Measurements from ENCODE around the gene ISM1. TPM values are rescaled to one million over a fixed set of nuclear protein-coding genes. Genes with fewer than 3 reads are reported as not detected.

ISM1 gene
- 0.20 and 0.24 TPM in 2 replicates for total RNA-seq (2021)
- long read RNA-seq: 0 reads

- no peak within 1 kb of the TSS for H4K5ac ChIP-seq (ENCODE audit: insufficient read length, low read depth, low read length)
- no peak within 1 kb of the TSS for H2BK5ac ChIP-seq (ENCODE audit: insufficient read length, low read length)
- no peak within 1 kb of the TSS for H3T11ph ChIP-seq (ENCODE audit: low read length)
- peaks cover 2% of the 10 kb centered on the region for H4K20me1 ChIP-seq (ENCODE audit: control insufficient read depth, insufficient read depth, insufficient read length)
- H2BK20ac ChIP-seq (ENCODE audit: low read depth, low read length, poor library complexity, severe bottlenecking): no peak within 1 kb of the TSS
- Mint-ChIP-seq H3K4me3 (peak within 1 kb of the TSS; percentile 68 to 90), H3K36me3 (ENCODE audit: insufficient read depth in 1 of 3, low read depth in 3 of 3) (no peaks in the 10 kb centered on the region; a peak in 1 of 7 replicates), H3K27ac (peak within 1 kb of the TSS in 1 of 3 experiments; percentile 48; a peak in 1 of 7 replicates), H3K4me1 (peaks cover 16 to 17% of the 10 kb centered on the region in 2 experiments), H3K27me3 (ENCODE audit: low read depth) (peaks cover 83% of the 10 kb centered on the region), H3K9me3 (no peaks in the 10 kb centered on the region)
- H3K14ac ChIP-seq (ENCODE audit: insufficient read depth, low read length): no peak within 1 kb of the TSS
- no peak within 1 kb of the TSS for H3K23ac ChIP-seq (ENCODE audit: insufficient read length, low read depth, low read length)
- H2AFZ ChIP-seq (ENCODE audit: low read length): no peak within 1 kb of the TSS
- H2AK5ac ChIP-seq (ENCODE audit: insufficient read length, low read length): no peak within 1 kb of the TSS
- no peak within 1 kb of the TSS for H3K27ac ChIP-seq (ENCODE audit: insufficient read length, low read depth, low read length)
- peak within 1 kb of the TSS; percentile 99 for H3K4me2 ChIP-seq (ENCODE audit: insufficient read depth, insufficient read length, low read length)
- no peak within 1 kb of the TSS for H3K4ac ChIP-seq (ENCODE audit: low read depth, low read length)
- H3K9ac ChIP-seq (ENCODE audit: extremely low read depth, insufficient read length, low read length): no peak within 1 kb of the TSS
- H2BK120ac ChIP-seq (ENCODE audit: low read depth, low read length, poor library complexity, severe bottlenecking): no peak within 1 kb of the TSS
- DNase-seq: peak; percentile 41
- H3K18ac ChIP-seq (ENCODE audit: insufficient read length, low read depth, low read length): no peak within 1 kb of the TSS
- H4K8ac ChIP-seq (replicated peaks; ENCODE audit: insufficient read length, low read depth, low read length): no peak within 1 kb of the TSS
- no peaks in the 10 kb centered on the region for H3K9me3 ChIP-seq (ENCODE audit: control insufficient read depth, low read depth, low read length)
- TF ChIP-seq CTCF (conservative IDR thresholded peaks at IDR 0.05): no peak
- H2BK12ac ChIP-seq (ENCODE audit: insufficient read length, low read depth, low read length): no peak within 1 kb of the TSS
- H3K23me2 ChIP-seq (ENCODE audit: insufficient read length, low read depth, low read length, poor library complexity, severe bottlenecking): peaks cover 27% of the 10 kb centered on the region
- H4K91ac ChIP-seq (ENCODE audit: insufficient read length, low read depth, low read length): no peak within 1 kb of the TSS
- H3K79me2 ChIP-seq (ENCODE audit: insufficient read depth, low read length): no peaks in the 10 kb centered on the region
- H3K79me1 ChIP-seq (ENCODE audit: insufficient read depth, low read depth, low read length, poor library complexity, severe bottlenecking): no peaks in the 10 kb centered on the region
- peaks cover 24% of the 10 kb centered on the region for H3K27me3 ChIP-seq (ENCODE audit: insufficient read depth, low read length)
- WGBS (ENCODE audit: extremely low coverage, insufficient read length, low lambda C conversion rate): no CpG with 5 or more reads among the region's 39 CpGs
- no peaks in the 10 kb centered on the region for H3K4me1 ChIP-seq (ENCODE audit: insufficient read depth, low read length)
- H2BK15ac ChIP-seq (ENCODE audit: low read depth, low read length): no peak within 1 kb of the TSS
- H3K56ac ChIP-seq (ENCODE audit: insufficient read length, low read depth, low read length): no peak within 1 kb of the TSS
These were observed at the start of gene ISM1 for GRCh38 chr20:13220904-13221297. ISM1 (plus strand) TSS chr20:13221274; CDS start chr20:13221777, 503 bp downstream.

Measured in H9 (cell line).